H9 (cell line): ENCODE data around the gene PLA2G1B. TPM values are rescaled to one million over a fixed set of nuclear protein-coding genes. Genes with fewer than 3 reads are reported as not detected.

Experiments
- DNase-seq: peaks from one replicate; pipeline ENCODE4 v3.0.0-alpha.2; 2017
- H2AFZ ChIP-seq: one replicate; pipeline ENCODE4 v1.6.1; 2013; ENCODE audit warnings: mild to moderate bottlenecking, low read length, control low read depth, moderate library complexity
- H2AK5ac ChIP-seq: 2 replicates; pipeline ENCODE4 v1.6.1; 2013; ENCODE audit warnings: low read length, control low read depth, mixed read lengths; ENCODE audit not compliant: insufficient read length
- H2BK120ac ChIP-seq: one replicate; pipeline ENCODE4 v1.6.1; 2013; ENCODE audit warnings: low read depth, mild to moderate bottlenecking, low read length, control low read depth, inconsistent platforms; ENCODE audit not compliant: poor library complexity, severe bottlenecking
- H2BK12ac ChIP-seq: 2 replicates; pipeline ENCODE4 v1.6.1; 2013; ENCODE audit warnings: low read length, control low read depth, mixed read lengths, low read depth; ENCODE audit not compliant: insufficient read length
- H2BK15ac ChIP-seq: 2 replicates; pipeline ENCODE4 v1.6.1; 2013; ENCODE audit warnings: low read depth, low read length, control low read depth
- H2BK20ac ChIP-seq: one replicate; pipeline ENCODE4 v1.6.1; 2013; ENCODE audit warnings: low read depth, mild to moderate bottlenecking, low read length, control low read depth, inconsistent platforms; ENCODE audit not compliant: poor library complexity, severe bottlenecking
- H2BK5ac ChIP-seq: 2 replicates; pipeline ENCODE4 v1.6.1; 2013; ENCODE audit warnings: low read length, control low read depth, mixed read lengths; ENCODE audit not compliant: insufficient read length
- H3K14ac ChIP-seq: 2 replicates; pipeline ENCODE4 v1.6.1; 2013; ENCODE audit warnings: low read length, control low read depth; ENCODE audit not compliant: insufficient read depth
- H3K18ac ChIP-seq: 2 replicates; pipeline ENCODE4 v1.6.1; 2013; ENCODE audit warnings: low read depth, mild to moderate bottlenecking, mixed read lengths, low read length, control low read depth; ENCODE audit not compliant: insufficient read length
- H3K23ac ChIP-seq: 2 replicates; pipeline ENCODE4 v1.6.1; 2013; ENCODE audit warnings: low read length, control low read depth, mixed read lengths, low read depth; ENCODE audit not compliant: insufficient read length
- H3K23me2 ChIP-seq: 2 replicates; pipeline ENCODE4 v1.6.1; 2013; ENCODE audit warnings: low read depth, mild to moderate bottlenecking, mixed read lengths, low read length, control low read depth; ENCODE audit not compliant: insufficient read length, poor library complexity, severe bottlenecking
- H3K27ac ChIP-seq: 2 replicates; pipeline ENCODE4 v1.5.1; 2013; ENCODE audit warnings: low read length, control low read depth, mixed read lengths, low read depth; ENCODE audit not compliant: insufficient read length
- H3K27me3 ChIP-seq: 2 replicates; pipeline ENCODE4 v1.6.1; 2013; ENCODE audit warnings: low read length, control low read depth, inconsistent platforms; ENCODE audit not compliant: insufficient read depth
- H3K4ac ChIP-seq: 2 replicates; pipeline ENCODE4 v1.6.1; 2013; ENCODE audit warnings: low read depth, mild to moderate bottlenecking, control low read depth, inconsistent platforms, low read length, moderate library complexity
- H3K4me1 ChIP-seq: 2 replicates; pipeline ENCODE4 v1.6.1; 2013; ENCODE audit warnings: low read length, control low read depth, inconsistent platforms; ENCODE audit not compliant: insufficient read depth
- H3K4me2 ChIP-seq: 2 replicates; pipeline ENCODE4 v1.6.1; 2013; ENCODE audit warnings: low read length, control low read depth, mixed read lengths; ENCODE audit not compliant: insufficient read length, insufficient read depth
- H3K56ac ChIP-seq: 2 replicates; pipeline ENCODE4 v1.6.1; 2013; ENCODE audit warnings: low read depth, mild to moderate bottlenecking, mixed read lengths, low read length, control low read depth; ENCODE audit not compliant: insufficient read length
- H3K79me1 ChIP-seq: 2 replicates; pipeline ENCODE4 v1.6.1; 2013; ENCODE audit warnings: low read depth, mild to moderate bottlenecking, moderate library complexity, low read length, control low read depth, inconsistent platforms; ENCODE audit not compliant: insufficient read depth, poor library complexity, severe bottlenecking
- H3K79me2 ChIP-seq: 2 replicates; pipeline ENCODE4 v1.6.1; 2013; ENCODE audit warnings: low read length, control low read depth, inconsistent platforms; ENCODE audit not compliant: insufficient read depth
- H3K9ac ChIP-seq: 2 replicates; pipeline ENCODE4 v1.6.1; 2013; ENCODE audit warnings: low read length, control low read depth, mixed read lengths; ENCODE audit not compliant: insufficient read length; ENCODE audit errors: extremely low read depth
- H3K9me3 ChIP-seq: one replicate; pipeline ENCODE4 v1.6.1; 2013; ENCODE audit warnings: low read depth, low read length, inconsistent platforms; ENCODE audit not compliant: control insufficient read depth
- H3T11ph ChIP-seq: one replicate; pipeline ENCODE4 v1.6.1; 2013; ENCODE audit warnings: mild to moderate bottlenecking, low read length, control low read depth, inconsistent platforms
- H4K20me1 ChIP-seq: one replicate; pipeline ENCODE4 v1.6.1; 2013; ENCODE audit not compliant: control insufficient read depth, insufficient read length, insufficient read depth
- H4K5ac ChIP-seq: 2 replicates; pipeline ENCODE4 v1.6.1; 2013; ENCODE audit warnings: low read depth, mild to moderate bottlenecking, mixed read lengths, low read length, control low read depth; ENCODE audit not compliant: insufficient read length
- H4K8ac ChIP-seq: replicated peaks from 2 replicates; pipeline ENCODE4 v1.6.1; 2013; ENCODE audit warnings: low read length, control low read depth, mixed read lengths, low read depth; ENCODE audit not compliant: insufficient read length
- H4K91ac ChIP-seq: 2 replicates; pipeline ENCODE4 v1.6.1; 2013; ENCODE audit warnings: low read depth, mild to moderate bottlenecking, moderate library complexity, mixed read lengths, low read length, control low read depth; ENCODE audit not compliant: insufficient read length
- H3K27ac Mint-ChIP-seq, 3 experiments: 2 replicates in 2 of 3; 3 replicates in 1 of 3; pipeline ENCODE4 v1.8.0; 2020 to 2021; ENCODE audit warnings: mixed read lengths in 3 of 3, mild to moderate bottlenecking in 1 of 3, moderate library complexity in 1 of 3
- H3K27me3 Mint-ChIP-seq: 2 replicates; pipeline ENCODE4 v1.8.0; 2021; ENCODE audit warnings: low read depth, mild to moderate bottlenecking, moderate library complexity, mixed read lengths
- H3K36me3 Mint-ChIP-seq, 3 experiments: 2 replicates in 2 of 3; 3 replicates in 1 of 3; pipeline ENCODE4 v1.8.0; 2020 to 2021; ENCODE audit warnings: low read depth in 3 of 3, mixed read lengths in 3 of 3; ENCODE audit not compliant: insufficient read depth in 1 of 3
- H3K4me1 Mint-ChIP-seq, 2 experiments: 2 replicates each; pipeline ENCODE4 v1.8.0; 2020; ENCODE audit warnings: mixed read lengths in 2 of 2
- H3K4me3 Mint-ChIP-seq, 2 experiments: 2 replicates in 1 of 2; 3 replicates in 1 of 2; pipeline ENCODE4 v1.8.0; 2020 to 2021; ENCODE audit warnings: mild to moderate bottlenecking in 2 of 2, mixed read lengths in 2 of 2, moderate library complexity in 1 of 2
- H3K9me3 Mint-ChIP-seq, 2 experiments: 2 replicates in 1 of 2; 3 replicates in 1 of 2; pipeline ENCODE4 v1.8.0; 2020; ENCODE audit warnings: mild to moderate bottlenecking in 2 of 2, mixed read lengths in 2 of 2, moderate library complexity in 1 of 2
- WGBS: extraction: QIAGEN DNeasy Blood & Tissue Kit; methylation state at CpG from one replicate; pipeline ENCODE4 v1.1.7; 2013; ENCODE audit warnings: missing lambda C conversion rate, low lambda C conversion rate, mixed read lengths; ENCODE audit not compliant: insufficient read length; ENCODE audit errors: extremely low coverage; 5-methylcytosine and 5-hydroxymethylcytosine counted together
- total RNA-seq: library from RNA; stranded (reverse); gene quantifications from 2 replicates; pipeline ENCODE4 v1.2.1, GENCODE V29; 2021
- TF ChIP-seq, protein P1 (sequence below): fragments of 200-600 bp; sonication (generic); conservative IDR thresholded peaks from 3 replicates; pipeline ENCODE4 v1.8.0; 2021; ENCODE audit warnings: antibody characterized with exemption, mild to moderate bottlenecking

PLA2G1B gene
- total RNA-seq, 1 experiment from 2014 or later = not detected

DNA sequence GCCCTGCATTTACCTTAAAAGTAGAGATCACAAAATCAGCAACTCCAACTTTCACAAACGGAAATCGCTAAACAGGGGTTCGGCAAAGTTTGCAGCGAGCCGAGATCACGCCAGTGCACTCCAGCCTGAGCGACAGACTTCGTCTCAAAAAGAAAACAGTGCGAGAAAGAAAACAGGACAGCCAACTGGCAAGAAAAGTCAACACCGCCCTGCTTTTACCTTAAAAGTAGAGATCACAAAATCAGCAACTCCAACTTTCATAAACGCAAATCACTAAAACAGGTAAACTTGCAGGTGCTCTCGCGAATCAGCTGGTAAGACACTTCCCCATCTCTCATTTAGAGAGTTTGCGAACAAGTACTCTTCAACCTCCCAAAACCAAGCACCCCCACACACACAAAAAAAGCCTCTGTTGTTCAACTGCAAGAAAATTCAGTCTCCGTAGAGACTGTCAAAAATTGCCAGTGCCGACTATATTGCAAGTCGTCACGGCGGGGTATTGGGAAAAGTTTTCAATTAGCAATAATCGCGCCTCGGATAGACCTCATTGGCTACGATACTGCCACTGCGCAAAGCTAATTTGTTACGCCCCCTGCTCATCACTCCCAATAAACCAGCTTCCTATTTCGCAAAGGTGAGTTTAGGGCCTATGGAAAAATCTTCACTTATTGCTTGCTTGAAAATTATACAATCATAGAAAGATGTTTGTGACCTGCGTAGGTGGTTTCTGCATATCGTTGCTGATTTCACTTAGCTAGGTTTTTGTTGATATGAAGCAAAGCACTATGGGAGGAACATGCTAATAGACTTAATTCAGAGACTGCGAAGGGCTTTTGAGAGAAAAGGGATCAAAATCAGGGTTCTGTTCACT, 34.7 kb downstream of the PLA2G1B start, which contains the start of gene RNU4-1:
RNU4-1 (minus strand) TSS at position 577 of the 871 bp plus-strand sequence.
- Histone ChIP-seq H2BK20ac (no peak within 1 kb of the TSS), H4K5ac (peak within 1 kb of the TSS; percentile 100), H3K56ac (peak within 1 kb of the TSS; percentile 99), H3K4me1 (no peaks in the 10 kb centered on the region), H2AFZ (peak within 1 kb of the TSS; percentile 63), H3K4ac (peak within 1 kb of the TSS; percentile 64; the same call in 1 of the 2 replicates), H3K18ac (peak within 1 kb of the TSS; percentile 98), H3K9ac (peak within 1 kb of the TSS; percentile 97), H4K8ac (peak within 1 kb of the TSS; percentile 100), H3K79me2 (no peaks in the 10 kb centered on the region), H3K23me2 (peaks cover 8% of the 10 kb centered on the region), H4K91ac (no peak within 1 kb of the TSS), H2BK120ac (peak within 1 kb of the TSS; percentile 95), H3K4me2 (peak within 1 kb of the TSS; percentile 52), H3K23ac (no peak within 1 kb of the TSS), H3K9me3 (no peaks in the 10 kb centered on the region), H3K14ac (peak within 1 kb of the TSS; percentile 93), H4K20me1 (no peaks in the 10 kb centered on the region), H3K27me3 (no peaks in the 10 kb centered on the region), H3K79me1 (no peaks in the 10 kb centered on the region), H2BK15ac (no peak within 1 kb of the TSS), H3T11ph (peak within 1 kb of the TSS; percentile 100), H2AK5ac (no peak within 1 kb of the TSS), H3K27ac (peak within 1 kb of the TSS; percentile 98), H2BK5ac (peak within 1 kb of the TSS; percentile 100), H2BK12ac (no peak within 1 kb of the TSS)
- H3K27me3 Mint-ChIP-seq = no peaks in the 10 kb centered on the region
- DNase-seq = peak; percentile 93
- H3K27ac Mint-ChIP-seq = no peak within 1 kb of the TSS
- H3K36me3 Mint-ChIP-seq = no peaks in the 10 kb centered on the region
- TF ChIP-seq, protein P1, sequence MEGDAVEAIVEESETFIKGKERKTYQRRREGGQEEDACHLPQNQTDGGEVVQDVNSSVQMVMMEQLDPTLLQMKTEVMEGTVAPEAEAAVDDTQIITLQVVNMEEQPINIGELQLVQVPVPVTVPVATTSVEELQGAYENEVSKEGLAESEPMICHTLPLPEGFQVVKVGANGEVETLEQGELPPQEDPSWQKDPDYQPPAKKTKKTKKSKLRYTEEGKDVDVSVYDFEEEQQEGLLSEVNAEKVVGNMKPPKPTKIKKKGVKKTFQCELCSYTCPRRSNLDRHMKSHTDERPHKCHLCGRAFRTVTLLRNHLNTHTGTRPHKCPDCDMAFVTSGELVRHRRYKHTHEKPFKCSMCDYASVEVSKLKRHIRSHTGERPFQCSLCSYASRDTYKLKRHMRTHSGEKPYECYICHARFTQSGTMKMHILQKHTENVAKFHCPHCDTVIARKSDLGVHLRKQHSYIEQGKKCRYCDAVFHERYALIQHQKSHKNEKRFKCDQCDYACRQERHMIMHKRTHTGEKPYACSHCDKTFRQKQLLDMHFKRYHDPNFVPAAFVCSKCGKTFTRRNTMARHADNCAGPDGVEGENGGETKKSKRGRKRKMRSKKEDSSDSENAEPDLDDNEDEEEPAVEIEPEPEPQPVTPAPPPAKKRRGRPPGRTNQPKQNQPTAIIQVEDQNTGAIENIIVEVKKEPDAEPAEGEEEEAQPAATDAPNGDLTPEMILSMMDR = no peak
- H3K4me3 Mint-ChIP-seq = no peak within 1 kb of the TSS
- H3K4me1 Mint-ChIP-seq = peaks cover 5 to 6% of the 10 kb centered on the region in 2 experiments; a peak in 3 of 4 replicates
- no CpG with 5 or more reads among the region's 29 CpGs for WGBS
- H3K9me3 Mint-ChIP-seq = no peaks in the 10 kb centered on the region; a peak in 1 of 5 replicates
